Stimulated activated CD4-positive, alpha-beta T cell treated with anti-CD3 and anti-CD28 coated beads, Interleukin-15, amount 100 ng/mL, for 48 hours (primary cell): Measurements from ENCODE around the gene RASSF5.

ENCODE experiments used
- DNase-seq, 2 donors: peaks; one replicate each; pipeline ENCODE4 v3.0.0-alpha.2; 2020; ENCODE audit warnings: low read depth in 2 of 2

The RASSF5 gene

DNA sequence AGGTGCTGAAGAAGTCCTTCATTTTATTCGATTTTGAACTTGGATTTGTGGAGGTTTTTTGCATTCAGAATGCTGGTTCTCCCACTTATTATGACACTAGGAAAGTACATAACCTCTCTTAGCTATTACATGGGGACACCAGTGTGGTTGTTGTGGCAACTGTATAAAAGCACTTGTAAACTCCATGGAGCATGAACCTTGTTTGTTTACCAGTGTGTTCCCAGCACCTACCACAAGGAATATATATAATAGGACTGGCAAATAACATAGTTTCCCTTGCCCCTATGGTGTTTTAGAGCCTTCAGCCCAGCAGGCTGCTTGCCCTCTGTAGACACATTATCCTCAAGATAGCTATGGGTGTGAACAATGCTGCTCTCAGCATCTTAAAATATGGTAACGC lies 43.1 kb downstream of the RASSF5 start:
- DNase-seq: no peak

- DNase-seq: no peak
Measured at GRCh38 chr1:206551296-206551985, 44.1 kb downstream of the RASSF5 start.

GRCh38 chr1:206551986-206552326 lies 44.6 kb downstream of the RASSF5 start:
- peak; percentile 68 to 71 for DNase-seq

- DNase-seq: no peak
Measured at GRCh38 chr1:206554211-206554610, 46.9 kb downstream of the RASSF5 start.

- DNase-seq: no peak
Measured at GRCh38 chr1:206554701-206555472, 47.6 kb downstream of the RASSF5 start.

GRCh38 chr1:206555473-206555935 lies 48.2 kb downstream of the RASSF5 start:
- DNase-seq: no peak

GRCh38 chr1:206556047-206556749 lies 48.9 kb downstream of the RASSF5 start:
- DNase-seq: no peak

DNA sequence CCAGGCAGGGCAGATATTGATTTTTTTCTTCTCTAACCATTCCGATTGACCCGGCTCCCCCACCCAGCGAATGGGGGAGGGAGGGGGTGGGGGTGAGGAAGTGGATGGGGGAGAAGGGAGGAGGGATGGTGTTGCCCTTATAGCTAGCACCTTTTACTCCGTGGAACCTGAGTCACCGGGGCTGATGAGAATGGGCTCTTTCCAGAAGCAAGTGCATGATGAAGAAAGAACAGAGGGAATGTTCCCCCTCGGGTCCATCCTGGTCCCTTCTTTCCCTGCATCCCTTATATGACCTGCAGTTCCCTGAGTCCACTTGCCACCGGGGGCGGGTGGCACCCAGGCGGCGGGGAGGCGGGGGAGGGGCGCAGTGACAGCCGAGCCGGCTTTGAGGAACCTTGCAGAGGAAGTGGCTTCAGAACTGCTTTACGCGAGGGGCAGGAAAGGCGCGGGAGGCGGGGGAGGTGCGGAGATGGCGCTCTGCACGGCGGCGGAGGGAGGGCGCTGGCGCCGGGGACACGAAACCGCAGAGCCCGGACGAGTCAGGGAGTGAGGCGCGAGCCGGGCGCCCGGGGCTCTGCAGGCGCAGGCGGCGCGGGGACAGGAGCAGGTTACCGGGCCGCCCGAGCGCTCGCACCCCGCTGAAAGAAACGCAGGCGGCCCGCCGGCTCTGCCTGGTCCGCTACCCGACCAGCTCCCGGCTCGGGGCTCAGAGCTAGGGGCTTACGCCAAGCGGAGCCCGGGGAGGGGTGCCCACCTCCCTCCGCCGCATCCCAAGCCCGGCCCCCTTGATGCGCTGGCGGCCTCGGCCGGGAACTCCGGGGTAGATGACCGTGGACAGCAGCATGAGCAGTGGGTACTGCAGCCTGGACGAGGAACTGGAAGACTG lies 49.7 kb downstream of the RASSF5 start:
- DNase-seq: peak; percentile 76 to 87

GRCh38 chr1:206557636-206558473 lies 50.5 kb downstream of the RASSF5 start:
- no peak for DNase-seq

- DNase-seq: no peak
Measured at GRCh38 chr1:206558794-206559671, 51.7 kb downstream of the RASSF5 start.

GRCh38 chr1:206559672-206559995 lies 52.3 kb downstream of the RASSF5 start:
- DNase-seq: no peak

- DNase-seq: no peak
Measured at GRCh38 chr1:206560007-206560716, 52.8 kb downstream of the RASSF5 start.

- no peak for DNase-seq
Measured at GRCh38 chr1:206563367-206564207, 56.3 kb downstream of the RASSF5 start.

GRCh38 chr1:206565995-206566394 lies 58.7 kb downstream of the RASSF5 start:
- DNase-seq: no peak

GRCh38 chr1:206566999-206567398 lies 59.7 kb downstream of the RASSF5 start:
- no peak for DNase-seq

GRCh38 chr1:206568256-206568655 lies 60.9 kb downstream of the RASSF5 start:
- no peak for DNase-seq

DNA sequence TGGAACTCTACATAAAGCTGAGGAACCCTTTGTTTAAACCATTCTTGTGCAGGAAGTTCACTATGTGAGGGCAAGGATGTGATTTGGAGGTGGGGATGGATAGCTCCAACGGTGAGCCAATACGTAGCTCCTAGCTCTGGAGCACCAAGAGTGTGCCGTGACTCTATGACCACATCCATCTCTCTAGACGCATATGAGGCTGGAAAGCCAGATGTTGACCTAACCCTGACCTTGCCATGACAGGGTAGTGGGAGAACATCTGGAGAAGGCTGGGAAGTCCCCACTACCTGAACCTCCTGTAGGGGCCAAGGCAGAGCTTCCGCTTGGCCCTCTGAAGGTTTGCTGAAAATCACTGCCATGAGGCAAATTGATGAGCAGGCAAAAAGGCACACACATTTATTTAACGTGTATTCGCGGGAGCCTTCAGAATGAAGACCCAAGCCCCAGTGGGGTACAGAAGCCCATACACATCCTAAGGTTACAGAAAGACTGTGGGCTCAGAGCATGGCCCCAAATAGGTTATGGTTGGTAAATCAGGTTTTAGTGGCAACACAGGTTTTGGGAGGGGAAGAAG lies 61.5 kb downstream of the RASSF5 start:
- no peak for DNase-seq

DNA sequence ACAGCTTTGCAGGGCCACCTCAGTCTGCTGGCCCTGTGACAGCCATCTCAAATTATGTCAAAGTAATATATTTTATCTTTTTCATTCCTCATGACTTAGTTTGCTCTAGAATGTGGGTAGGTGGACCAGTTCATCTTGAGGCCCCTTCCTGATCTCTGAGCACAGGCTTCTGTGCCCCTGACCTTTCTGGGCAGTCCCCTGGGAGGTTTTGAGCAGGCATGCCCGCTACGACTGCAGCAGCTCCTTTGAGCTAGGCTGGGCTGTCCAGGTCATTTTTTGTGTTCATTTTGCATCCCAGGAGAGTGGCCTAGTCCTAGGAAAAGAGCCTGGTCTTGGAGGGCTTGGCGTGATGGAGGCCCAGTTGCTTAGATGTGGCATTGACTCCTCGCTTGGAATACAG lies 62.2 kb downstream of the RASSF5 start:
- no peak for DNase-seq
